ENCODE results near the gene SBF2.

SBF2 gene

GRCh38 chr11:9769621-9770020, 524.4 kb downstream of the SBF2 start:
- Histone ChIP-seq H2BK15ac (ENCODE audit: low read length) (no peak overlapping the region), H2AK5ac (ENCODE audit: low read depth, low read length) (no peak overlapping the region), H2BK12ac (ENCODE audit: low read length) (no peak overlapping the region), H3K4ac (ENCODE audit: low read length) (no peak overlapping the region), H2BK120ac (ENCODE audit: low read depth, low read length) (no peak overlapping the region), H3K27me3 (ENCODE audit: control insufficient read depth in 3 of 3, insufficient read depth in 3 of 3, low read depth in 1 of 3, low read length in 3 of 3) (no peaks in the 10 kb centered on the region), H3K36me3 (replicated peaks in 1 of 2; ENCODE audit: control insufficient read depth in 2 of 2, insufficient read depth in 2 of 2, low read length in 2 of 2) (no peaks in the 10 kb centered on the region), H2AFZ (ENCODE audit: low read length) (no peak overlapping the region), H3K4me3 (ENCODE audit: low read length in 2 of 2) (no peak overlapping the region), H3K4me2 (ENCODE audit: insufficient read depth, low read length, poor library complexity, severe bottlenecking) (no peak overlapping the region), H3K18ac (ENCODE audit: low read length) (no peak overlapping the region), H4K91ac (ENCODE audit: low read depth, low read length, poor library complexity) (no peak overlapping the region), H3K23ac (ENCODE audit: low read depth, low read length, poor library complexity) (no peak overlapping the region), H3K14ac (ENCODE audit: low read length) (no peak overlapping the region), H2BK5ac (ENCODE audit: low read length) (no peak overlapping the region), H4K8ac (ENCODE audit: low read depth, low read length) (no peak overlapping the region), H3K9me3 (replicated peaks in 1 of 2; ENCODE audit: control insufficient read depth in 2 of 2, insufficient read depth in 1 of 2, low read depth in 1 of 2, low read length in 2 of 2) (no peaks in the 10 kb centered on the region), H3K79me1 (ENCODE audit: low read depth, low read length) (no peaks in the 10 kb centered on the region), H3K27ac (replicated peaks; ENCODE audit: low read length) (no peak overlapping the region), H3K4me1 (ENCODE audit: control insufficient read depth in 2 of 2, insufficient read depth in 1 of 2, low read depth in 1 of 2, low read length in 2 of 2) (peaks cover 12 to 15% of the 10 kb centered on the region in 2 donors), H3K9ac (ENCODE audit: low read depth, low read length, poor library complexity) (no peak overlapping the region)
- no peak for DNase-seq (ENCODE audit: low spot score)
- WGBS, 2 donors (ENCODE audit: extremely low coverage in 2 of 2, insufficient read length in 2 of 2, insufficient replicate concordance in 1 of 2) = no CpG with 5 or more reads among the region's 4 CpGs

DNA sequence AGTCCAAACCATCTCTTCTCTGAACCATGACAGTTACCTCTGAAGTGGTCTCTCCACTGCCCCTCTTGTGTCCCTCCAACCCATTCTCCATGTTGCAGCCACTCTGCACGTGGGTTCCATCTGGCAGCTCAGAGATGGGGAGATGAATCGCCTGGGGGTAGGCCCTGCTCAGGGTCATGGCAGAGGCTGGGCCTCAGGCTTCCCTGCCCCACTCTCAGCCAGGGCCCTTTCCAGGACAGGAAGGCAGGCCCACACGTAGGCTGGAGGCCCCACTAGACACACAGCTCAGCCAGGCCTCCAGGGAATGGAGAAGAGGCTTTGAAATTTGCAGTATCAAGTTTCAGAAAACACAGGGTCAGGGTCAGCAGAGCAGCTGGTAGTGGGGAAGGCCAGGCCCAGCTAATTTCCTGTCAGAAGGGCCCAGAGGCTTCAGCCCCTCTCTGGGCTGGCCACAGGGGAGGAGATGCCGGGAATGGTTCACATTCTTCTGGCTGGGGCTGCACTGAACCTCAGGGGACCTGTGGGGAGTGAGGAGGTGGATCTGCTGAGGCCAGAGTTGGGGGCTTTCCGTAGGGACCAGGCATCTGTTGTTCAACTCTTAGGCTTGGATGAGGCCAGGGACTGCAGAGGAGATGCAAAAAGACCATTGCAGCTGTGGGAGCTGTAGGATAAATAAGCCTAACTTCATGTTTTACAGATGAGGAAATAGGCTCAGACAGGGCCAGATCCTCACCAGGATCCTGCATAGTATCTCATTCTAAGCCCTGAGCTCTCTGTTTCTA, 528.5 kb downstream of the SBF2 start:
- no peak overlapping the region for H4K91ac ChIP-seq (ENCODE audit: low read depth, low read length, poor library complexity)
- no peaks in the 10 kb centered on the region for H3K9me3 ChIP-seq (replicated peaks in 1 of 2; ENCODE audit: control insufficient read depth in 2 of 2, insufficient read depth in 1 of 2, low read depth in 1 of 2, low read length in 2 of 2)
- no peak overlapping the region for H2BK5ac ChIP-seq (ENCODE audit: low read length)
- H2AFZ ChIP-seq (ENCODE audit: low read length) = peak overlapping the region; percentile 81
- H2BK15ac ChIP-seq (ENCODE audit: low read length) = no peak overlapping the region
- no peak overlapping the region for H3K4me2 ChIP-seq (ENCODE audit: insufficient read depth, low read length, poor library complexity, severe bottlenecking)
- no peak overlapping the region for H3K4ac ChIP-seq (ENCODE audit: low read length)
- no peak overlapping the region for H3K4me3 ChIP-seq (ENCODE audit: low read length in 2 of 2)
- H2BK12ac ChIP-seq (ENCODE audit: low read length) = no peak overlapping the region
- H3K9ac ChIP-seq (ENCODE audit: low read depth, low read length, poor library complexity) = no peak overlapping the region
- WGBS, 2 donors (ENCODE audit: extremely low coverage in 2 of 2, insufficient read length in 2 of 2, insufficient replicate concordance in 1 of 2) = no CpG with 5 or more reads among the region's 5 CpGs
- H3K79me1 ChIP-seq (ENCODE audit: low read depth, low read length) = no peaks in the 10 kb centered on the region
- no peak overlapping the region for H2BK120ac ChIP-seq (ENCODE audit: low read depth, low read length)
- H3K23ac ChIP-seq (ENCODE audit: low read depth, low read length, poor library complexity) = no peak overlapping the region
- H4K8ac ChIP-seq (ENCODE audit: low read depth, low read length) = no peak overlapping the region
- DNase-seq (ENCODE audit: low spot score) = no peak
- H2AK5ac ChIP-seq (ENCODE audit: low read depth, low read length) = no peak overlapping the region
- H3K18ac ChIP-seq (ENCODE audit: low read length) = peak overlapping the region; percentile 15
- no peaks in the 10 kb centered on the region for H3K27me3 ChIP-seq (ENCODE audit: control insufficient read depth in 3 of 3, insufficient read depth in 3 of 3, low read depth in 1 of 3, low read length in 3 of 3)
- no peak overlapping the region for H3K14ac ChIP-seq (ENCODE audit: low read length)
- H3K4me1 ChIP-seq (ENCODE audit: control insufficient read depth in 2 of 2, insufficient read depth in 1 of 2, low read depth in 1 of 2, low read length in 2 of 2) = peaks cover 12 to 15% of the 10 kb centered on the region in 2 donors
- H3K27ac ChIP-seq (replicated peaks; ENCODE audit: low read length) = peak overlapping the region; percentile 12
- H3K36me3 ChIP-seq (replicated peaks in 1 of 2; ENCODE audit: control insufficient read depth in 2 of 2, insufficient read depth in 2 of 2, low read length in 2 of 2) = no peaks in the 10 kb centered on the region

- Histone ChIP-seq H3K36me3 (replicated peaks in 1 of 2; ENCODE audit: control insufficient read depth in 2 of 2, insufficient read depth in 2 of 2, low read length in 2 of 2) (no peaks in the 10 kb centered on the region), H3K4me1 (ENCODE audit: control insufficient read depth in 2 of 2, insufficient read depth in 1 of 2, low read depth in 1 of 2, low read length in 2 of 2) (peaks cover 15 to 17% of the 10 kb centered on the region in 2 donors), H3K27ac (replicated peaks; ENCODE audit: low read length) (no peak overlapping the region), H2BK15ac (ENCODE audit: low read length) (no peak overlapping the region), H3K4ac (ENCODE audit: low read length) (no peak overlapping the region), H2BK12ac (ENCODE audit: low read length) (no peak overlapping the region), H3K23ac (ENCODE audit: low read depth, low read length, poor library complexity) (no peak overlapping the region), H3K4me2 (ENCODE audit: insufficient read depth, low read length, poor library complexity, severe bottlenecking) (no peak overlapping the region), H2BK5ac (ENCODE audit: low read length) (no peak overlapping the region), H4K91ac (ENCODE audit: low read depth, low read length, poor library complexity) (no peak overlapping the region), H3K14ac (ENCODE audit: low read length) (no peak overlapping the region), H3K4me3 (ENCODE audit: low read length in 2 of 2) (no peak overlapping the region), H3K9ac (ENCODE audit: low read depth, low read length, poor library complexity) (no peak overlapping the region), H3K9me3 (replicated peaks in 1 of 2; ENCODE audit: control insufficient read depth in 2 of 2, insufficient read depth in 1 of 2, low read depth in 1 of 2, low read length in 2 of 2) (no peaks in the 10 kb centered on the region), H3K79me1 (ENCODE audit: low read depth, low read length) (no peaks in the 10 kb centered on the region), H2AFZ (ENCODE audit: low read length) (no peak overlapping the region), H4K8ac (ENCODE audit: low read depth, low read length) (no peak overlapping the region), H3K18ac (ENCODE audit: low read length) (no peak overlapping the region), H3K27me3 (ENCODE audit: control insufficient read depth in 3 of 3, insufficient read depth in 3 of 3, low read depth in 1 of 3, low read length in 3 of 3) (no peaks in the 10 kb centered on the region), H2BK120ac (ENCODE audit: low read depth, low read length) (no peak overlapping the region), H2AK5ac (ENCODE audit: low read depth, low read length) (no peak overlapping the region)
- no peak for DNase-seq (ENCODE audit: low spot score)
- WGBS, 2 donors (ENCODE audit: extremely low coverage in 2 of 2, insufficient read length in 2 of 2, insufficient replicate concordance in 1 of 2) = no CpG with 5 or more reads among the region's 1 CpG
Measured at GRCh38 chr11:9763301-9763700, 530.7 kb downstream of the SBF2 start.

GRCh38 chr11:9762531-9762930, 531.5 kb downstream of the SBF2 start:
- Histone ChIP-seq H3K4me1 (ENCODE audit: control insufficient read depth in 2 of 2, insufficient read depth in 1 of 2, low read depth in 1 of 2, low read length in 2 of 2) (peaks cover 15 to 18% of the 10 kb centered on the region in 2 donors), H3K9me3 (replicated peaks in 1 of 2; ENCODE audit: control insufficient read depth in 2 of 2, insufficient read depth in 1 of 2, low read depth in 1 of 2, low read length in 2 of 2) (no peaks in the 10 kb centered on the region), H3K9ac (ENCODE audit: low read depth, low read length, poor library complexity) (no peak overlapping the region), H2BK15ac (ENCODE audit: low read length) (no peak overlapping the region), H3K23ac (ENCODE audit: low read depth, low read length, poor library complexity) (no peak overlapping the region), H2BK120ac (ENCODE audit: low read depth, low read length) (no peak overlapping the region), H2BK5ac (ENCODE audit: low read length) (no peak overlapping the region), H3K79me1 (ENCODE audit: low read depth, low read length) (no peaks in the 10 kb centered on the region), H2AFZ (ENCODE audit: low read length) (no peak overlapping the region), H3K27me3 (ENCODE audit: control insufficient read depth in 3 of 3, insufficient read depth in 3 of 3, low read depth in 1 of 3, low read length in 3 of 3) (no peaks in the 10 kb centered on the region), H3K18ac (ENCODE audit: low read length) (no peak overlapping the region), H3K27ac (replicated peaks; ENCODE audit: low read length) (no peak overlapping the region), H3K36me3 (replicated peaks in 1 of 2; ENCODE audit: control insufficient read depth in 2 of 2, insufficient read depth in 2 of 2, low read length in 2 of 2) (no peaks in the 10 kb centered on the region), H3K4me3 (ENCODE audit: low read length in 2 of 2) (no peak overlapping the region), H4K91ac (ENCODE audit: low read depth, low read length, poor library complexity) (no peak overlapping the region), H4K8ac (ENCODE audit: low read depth, low read length) (no peak overlapping the region), H3K14ac (ENCODE audit: low read length) (no peak overlapping the region), H2AK5ac (ENCODE audit: low read depth, low read length) (no peak overlapping the region), H3K4me2 (ENCODE audit: insufficient read depth, low read length, poor library complexity, severe bottlenecking) (no peak overlapping the region), H3K4ac (ENCODE audit: low read length) (no peak overlapping the region), H2BK12ac (ENCODE audit: low read length) (no peak overlapping the region)
- DNase-seq (ENCODE audit: low spot score) = no peak
- no CpG with 5 or more reads among the region's 4 CpGs for WGBS, 2 donors (ENCODE audit: extremely low coverage in 2 of 2, insufficient read length in 2 of 2, insufficient replicate concordance in 1 of 2)
